ENCODE data around the gene EXOSC2. TPM values are rescaled to one million over a fixed set of nuclear protein-coding genes. Genes with fewer than 3 reads are reported as not detected.

The EXOSC2 gene
- total and polyA plus RNA-seq, 2 of the 13 experiments (the other 11 are each of a cell fraction or from before 2014, with no cell fraction given): 27.5 to 63.8 TPM

GRCh38 chr9:130729145-130729544, 35.6 kb downstream of the EXOSC2 start:
- CTCF ChIA-PET (ENCODE audit: low intra/inter-chr PET ratio, low total read pairs): no interaction called here
- DNase-seq (ENCODE audit: low spot score) (no peak), FAIRE-seq (no peak), ATAC-seq (no peak)
- Histone ChIP-seq H3K27me3 (ENCODE audit: control insufficient read depth in 1 of 2, insufficient read depth in 2 of 2, low read length in 2 of 2) (no peaks in the 10 kb centered on the region), H3K9me3 (ENCODE audit: low read length) (no peaks in the 10 kb centered on the region), H3K4me3 (replicated peaks in 1 of 3; ENCODE audit: insufficient read depth in 1 of 3, low read depth in 2 of 3, low read length in 3 of 3) (no peak overlapping the region), H2AFZ (ENCODE audit: low read length) (no peak overlapping the region), H3K27ac (ENCODE audit: extremely low read length, insufficient read depth, low read length) (no peak overlapping the region), H3K79me2 (ENCODE audit: insufficient read depth, low read length) (peaks cover 10% of the 10 kb centered on the region), H3K4me2 (ENCODE audit: low read depth, low read length) (no peak overlapping the region), H3K9ac (ENCODE audit: insufficient read depth, low read depth, low read length) (no peak overlapping the region), H3K4me1 (ENCODE audit: insufficient read depth, low read length) (peaks cover 40% of the 10 kb centered on the region), H4K20me1 (ENCODE audit: insufficient read depth, low read length) (peaks cover 2% of the 10 kb centered on the region; the same call in 1 of the 2 replicates), H3K36me3 (replicated peaks in 1 of 2; ENCODE audit: control insufficient read depth in 1 of 2, insufficient read depth in 2 of 2, low read length in 2 of 2) (no peaks in the 10 kb centered on the region)
- intact Hi-C loops (cut with micrococcal nuclease; ENCODE audit: unreplicated experiment) (no loop called here), in situ Hi-C loops (cut with HindIII; ENCODE audit: extremely low pct_ligation_motif_present, low pct_unique_long_range_greater_than_20kb) (no loop called here)
- WGBS (ENCODE audit: low lambda C conversion rate): 92% methylated on average over 2 of the region's 2 CpGs
- TF ChIP-seq ZNF484 (CRISPR knock-in tag; IDR thresholded peaks at IDR 0.05; ENCODE audit: borderline replicate concordance, low read depth) (no peak), ZZZ3 (CRISPR knock-in tag; IDR thresholded peaks at IDR 0.05; ENCODE audit: borderline replicate concordance) (no peak), MEIS2 (CRISPR knock-in tag; IDR thresholded peaks at IDR 0.05) (no peak), MTA1 (CRISPR knock-in tag; IDR thresholded peaks at IDR 0.05; ENCODE audit: borderline replicate concordance) (no peak), EP300 (IDR thresholded peaks at IDR 0.05; ENCODE audit: low read depth in 2 of 2, low read length in 2 of 2) (no peak), EP300 (CRISPR knock-in tag; IDR thresholded peaks at IDR 0.05; ENCODE audit: borderline replicate concordance) (no peak), HDAC2 (CRISPR knock-in tag; IDR thresholded peaks at IDR 0.05) (no peak), SOX6 (IDR thresholded peaks at IDR 0.05) (no peak), SOX6 (CRISPR knock-in tag; IDR thresholded peaks at IDR 0.05) (no peak), ISL2 (CRISPR knock-in tag; IDR thresholded peaks at IDR 0.05) (no peak), KLF11 (CRISPR knock-in tag; IDR thresholded peaks at IDR 0.05) (no peak), SNAPC5 (CRISPR knock-in tag; IDR thresholded peaks at IDR 0.05; ENCODE audit: borderline replicate concordance) (no peak), ZNF773 (CRISPR knock-in tag; IDR thresholded peaks at IDR 0.05; ENCODE audit: borderline replicate concordance) (no peak), CEBPG (CRISPR knock-in tag; IDR thresholded peaks at IDR 0.05) (no peak), ZNF772 (CRISPR knock-in tag; IDR thresholded peaks at IDR 0.05) (no peak), HDAC6 (IDR thresholded peaks at IDR 0.05; ENCODE audit: low read depth, low read length) (no peak), HNRNPH1 (optimal IDR thresholded peaks at IDR 0.05; ENCODE audit: low read depth, low read length) (no peak), ELF1 (CRISPR knock-in tag; IDR thresholded peaks at IDR 0.05) (no peak), ZNF546 (CRISPR knock-in tag; conservative IDR thresholded peaks at IDR 0.05) (no peak), KAT7 (CRISPR knock-in tag; IDR thresholded peaks at IDR 0.05; ENCODE audit: borderline replicate concordance) (no peak), RFX3 (CRISPR knock-in tag; IDR thresholded peaks at IDR 0.05) (no peak), GABPA (IDR thresholded peaks at IDR 0.05; ENCODE audit: low read depth, low read length) (no peak), GABPA (CRISPR knock-in tag; IDR thresholded peaks at IDR 0.05; ENCODE audit: low read depth) (no peak)
- BruUV-seq (replicated peaks): no TSS peak
- POLR2A ChIA-PET: no interaction called here
